HepG2 (cell line): ENCODE data around the gene HECTD4. TPM values are rescaled to one million over a fixed set of nuclear protein-coding genes. Genes with fewer than 3 reads are reported as not detected.

Experiments used
- ATAC-seq: fragments of 200-7000 bp; cut with Tn5 transposase; 3 replicates; pipeline ENCODE4 v1.9.1; 2020; ENCODE audit warnings: mild to moderate bottlenecking, moderate library complexity
- BruUV-seq: library from RNA; stranded (reverse); fragments of 400-500 nt; replicated peaks from 2 replicates; lab custom pipeline; 2021; lab: Mats Ljungman, UMichigan
- CTCF ChIA-PET: fragments of 300-600 bp; formaldehyde crosslinking; extraction: SDS; loops from one replicate; lab custom pipeline; 2021; ENCODE audit warnings: low total read pairs, inconsistent platforms, low intra/inter-chr PET ratio; lab: Yijun Ruan, JAX
- POLR2A ChIA-PET: fragments of 350-600 bp; sonication (Branson Sonifier 250); formaldehyde crosslinking; loops from one replicate; lab custom pipeline; 2020; ENCODE audit warnings: antibody characterized with exemption, inconsistent platforms; lab: Yijun Ruan, JAX
- DNase-seq: peaks from one replicate; pipeline ENCODE4 v3.0.0-alpha.2; 2015; ENCODE audit warnings: low spot score
- FAIRE-seq: peaks from 3 replicates; lab custom pipeline; 2011; peaks lifted over from hg19 to GRCh38; lab: Jason Lieb, UNC
- H2AFZ ChIP-seq: one replicate; pipeline ENCODE4 v1.6.1; 2011; ENCODE audit warnings: low read length, inconsistent platforms
- H3K27ac ChIP-seq: fragments of 300-600 bp; 3 replicates; pipeline ENCODE4 v1.8.0; 2011; ENCODE audit warnings: mixed run types, mild to moderate bottlenecking, mixed read lengths, low read length, inconsistent platforms; ENCODE audit not compliant: insufficient read depth; ENCODE audit errors: extremely low read length
- H3K27me3 ChIP-seq, 2 experiments: fragments of 200-600 bp in 1 of 2; 2 replicates in 1 of 2; 3 replicates in 1 of 2; pipeline versions ENCODE4 v1.6.0 to v1.8.0; 2011; ENCODE audit warnings: low read length in 2 of 2, mild to moderate bottlenecking in 2 of 2, moderate library complexity in 2 of 2, inconsistent platforms in 1 of 2; ENCODE audit not compliant: insufficient read depth in 2 of 2, control insufficient read depth in 1 of 2
- H3K36me3 ChIP-seq, 2 experiments: fragments of 200-600 bp in 1 of 2; replicated peaks in 1 of 2; 2 replicates in 1 of 2; 3 replicates in 1 of 2; pipeline versions ENCODE4 v1.5.1 to v1.8.0; 2011; ENCODE audit warnings: low read length in 2 of 2, inconsistent platforms in 1 of 2; ENCODE audit not compliant: insufficient read depth in 2 of 2, control insufficient read depth in 1 of 2
- H3K4me1 ChIP-seq: 2 replicates; pipeline ENCODE4 v1.5.1; 2012; ENCODE audit warnings: low read length, inconsistent platforms; ENCODE audit not compliant: insufficient read depth
- H3K4me2 ChIP-seq: 2 replicates; pipeline ENCODE4 v1.6.0; 2011; ENCODE audit warnings: low read depth, low read length, inconsistent platforms
- H3K4me3 ChIP-seq, 3 experiments: fragments of 200-600 bp in 1 of 3; sonication (generic), shearing (Covaris generic) in 1 of 3; replicated peaks in 1 of 3; 2 replicates each; pipeline ENCODE4 v1.5.1; 2011 to 2016; ENCODE audit warnings: low read length in 3 of 3, inconsistent platforms in 2 of 3, low read depth in 2 of 3, mild to moderate bottlenecking in 2 of 3, control low read depth in 1 of 3, mixed read lengths in 1 of 3; ENCODE audit not compliant: insufficient read depth in 1 of 3
- H3K79me2 ChIP-seq: one replicate; pipeline ENCODE4 v1.6.1; 2011; ENCODE audit warnings: low read length, inconsistent platforms; ENCODE audit not compliant: insufficient read depth
- H3K9ac ChIP-seq: 2 replicates; pipeline ENCODE4 v1.6.0; 2011; ENCODE audit warnings: mild to moderate bottlenecking, low read depth, low read length, inconsistent platforms; ENCODE audit not compliant: insufficient read depth
- H3K9me3 ChIP-seq: 2 replicates; pipeline ENCODE4 v1.5.1; 2012; ENCODE audit warnings: mild to moderate bottlenecking, low read length
- H4K20me1 ChIP-seq: 2 replicates; pipeline ENCODE4 v1.6.0; 2011; ENCODE audit warnings: inconsistent platforms, mild to moderate bottlenecking, low read length, moderate library complexity; ENCODE audit not compliant: insufficient read depth
- EED ChIP-seq: sonication (generic); formaldehyde crosslinking; IDR thresholded peaks from 2 replicates; pipeline ENCODE4 v1.5.0; 2020; ENCODE audit warnings: mild to moderate bottlenecking, missing genetic modification reagents
- ONECUT2 ChIP-seq: sonication (generic); formaldehyde crosslinking; IDR thresholded peaks from 2 replicates; pipeline ENCODE4 v1.4.0; 2020; ENCODE audit warnings: missing genetic modification reagents
- PHF20 ChIP-seq: sonication (generic); formaldehyde crosslinking; IDR thresholded peaks from 2 replicates; pipeline ENCODE4 v1.5.0; 2020; ENCODE audit warnings: mild to moderate bottlenecking, missing genetic modification reagents
- SOX6 ChIP-seq, 2 experiments: fragments of 450-650 bp in 1 of 2; sonication (generic) in 1 of 2; formaldehyde crosslinking in 1 of 2; IDR thresholded peaks; 2 replicates each; pipeline versions ENCODE4 v1.4.0 to v1.6.1; 2017 to 2020; ENCODE audit warnings: antibody characterized with exemption in 1 of 2, mild to moderate bottlenecking in 1 of 2, missing genetic modification reagents in 1 of 2
- ZNF253 ChIP-seq: sonication (generic); formaldehyde crosslinking; IDR thresholded peaks from 2 replicates; pipeline ENCODE4 v1.8.0; 2022; ENCODE audit warnings: mild to moderate bottlenecking, missing genetic modification reagents, borderline replicate concordance
- WGBS: methylation state at CpG from one replicate; pipeline ENCODE4 v1.1.6; 2017; ENCODE audit warnings: low lambda C conversion rate; 5-methylcytosine and 5-hydroxymethylcytosine counted together
- in situ Hi-C: cut with HindIII; loops from 2 replicates; pipeline ENCODE4 v1.10.0; 2017; ENCODE audit warnings: low pct_unique_long_range_greater_than_20kb; ENCODE audit not compliant: extremely low pct_ligation_motif_present
- intact Hi-C: fragments of 100-400 bp; cut with micrococcal nuclease; formaldehyde crosslinking; loops from one replicate; pipeline ENCODE4 v1.10.0; 2022; ENCODE audit not compliant: unreplicated experiment
- polyA plus RNA-seq, 8 experiments: library from polyadenylated mRNA; depleted of rRNA in 3 of 8; stranded (reverse) in 7 of 8; unstranded in 1 of 8; fragments of >200 nt; fragmentation: Illumina TruSeq in 4 of 8; extraction: Trizol in 4 of 8; gene quantifications; 2 replicates each; pipeline versions ENCODE4 v1.2.1 to v1.2.3, GENCODE V29; 2011 to 2016; ENCODE audit warnings: low read depth in 4 of 8, missing spikeins in 1 of 8, mixed read lengths in 1 of 8; ENCODE audit not compliant: insufficient read depth in 1 of 8
- total RNA-seq, 5 experiments: library from RNA; depleted of rRNA; stranded (reverse); fragments of >200 nt; fragmentation: Illumina TruSeq; extraction: Trizol; gene quantifications; 2 replicates each; pipeline ENCODE4 v1.2.3, GENCODE V29; 2016; ENCODE audit warnings: low read depth in 1 of 5
- TF ChIP-seq, protein P1 (sequence below): sonication (generic); formaldehyde crosslinking; IDR thresholded peaks from 2 replicates; pipeline ENCODE4 v1.4.0; 2020; ENCODE audit warnings: missing genetic modification reagents, mild to moderate bottlenecking, borderline replicate concordance
- TF ChIP-seq, protein P2 (sequence below): sonication (generic); formaldehyde crosslinking; IDR thresholded peaks from 2 replicates; pipeline ENCODE4 v1.4.0; 2020; ENCODE audit warnings: missing genetic modification reagents, borderline replicate concordance
- TF ChIP-seq, protein P3 (sequence below): sonication (generic); formaldehyde crosslinking; IDR thresholded peaks from 2 replicates; pipeline ENCODE4 v1.4.0; 2020; ENCODE audit warnings: missing genetic modification reagents

Gene HECTD4
- total and polyA plus RNA-seq, 2 of the 13 experiments (the other 11 are each of a cell fraction or from before 2014, with no cell fraction given): 9.0 to 11.4 TPM

DNA sequence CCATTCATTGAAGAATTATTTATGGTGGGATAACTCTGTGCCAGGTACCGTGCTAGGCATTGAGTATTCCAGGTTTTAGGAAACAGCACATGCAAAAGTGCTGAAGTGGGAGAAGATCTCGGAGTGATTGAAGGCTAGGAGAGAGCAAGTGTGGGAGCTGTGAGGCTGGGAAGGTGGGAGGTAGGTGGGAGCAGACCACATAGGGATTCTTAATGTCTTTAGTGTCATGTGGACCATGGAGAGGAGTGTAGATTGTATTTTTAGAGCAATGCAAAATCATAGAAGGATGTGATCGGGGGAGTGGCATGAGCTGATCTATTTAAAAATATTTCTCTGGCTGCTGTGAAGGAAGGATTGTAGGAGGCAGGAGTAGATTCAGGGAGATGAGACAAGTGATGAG is 41.9 kb upstream of the HECTD4 start:
- Histone ChIP-seq H3K9ac (no peak overlapping the region), H4K20me1 (peaks cover 5% of the 10 kb centered on the region; the same call in 1 of the 2 replicates), H2AFZ (no peak overlapping the region), H3K4me2 (no peak overlapping the region), H3K27ac (no peak overlapping the region), H3K4me3 (no peak overlapping the region), H3K79me2 (peaks cover 77% of the 10 kb centered on the region), H3K36me3 (no peaks in the 10 kb centered on the region; a peak in 1 of 5 replicates), H3K4me1 (peaks cover 56% of the 10 kb centered on the region), H3K27me3 (no peaks in the 10 kb centered on the region; a peak in 1 of 5 replicates), H3K9me3 (no peaks in the 10 kb centered on the region)
- no peak for TF ChIP-seq PHF20
- TF ChIP-seq, protein P1, sequence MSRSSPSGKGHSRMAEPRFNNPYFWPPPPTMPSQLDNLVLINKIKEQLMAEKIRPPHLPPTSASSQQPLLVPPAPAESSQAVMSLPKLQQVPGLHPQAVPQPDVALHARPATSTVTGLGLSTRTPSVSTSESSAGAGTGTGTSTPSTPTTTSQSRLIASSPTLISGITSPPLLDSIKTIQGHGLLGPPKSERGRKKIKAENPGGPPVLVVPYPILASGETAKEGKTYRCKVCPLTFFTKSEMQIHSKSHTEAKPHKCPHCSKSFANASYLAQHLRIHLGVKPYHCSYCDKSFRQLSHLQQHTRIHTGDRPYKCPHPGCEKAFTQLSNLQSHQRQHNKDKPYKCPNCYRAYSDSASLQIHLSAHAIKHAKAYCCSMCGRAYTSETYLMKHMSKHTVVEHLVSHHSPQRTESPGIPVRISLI (CRISPR knock-in tag): no peak
- no peak for TF ChIP-seq SOX6 (IDR thresholded peaks at IDR 0.05)
- TF ChIP-seq SOX6 (CRISPR knock-in tag; IDR thresholded peaks at IDR 0.05): no peak
- TF ChIP-seq ZNF253 (CRISPR knock-in tag): no peak
- no peak for TF ChIP-seq EED (CRISPR knock-in tag)
- FAIRE-seq: no peak
- intact Hi-C loops: no loop called here
- CTCF ChIA-PET: no interaction called here
- ATAC-seq: no peak
- BruUV-seq: no TSS peak
- no peak for DNase-seq
- POLR2A ChIA-PET: no interaction called here
- in situ Hi-C loops: no loop called here
- 93% methylated on average over 3 of the region's 3 CpGs for WGBS

DNA sequence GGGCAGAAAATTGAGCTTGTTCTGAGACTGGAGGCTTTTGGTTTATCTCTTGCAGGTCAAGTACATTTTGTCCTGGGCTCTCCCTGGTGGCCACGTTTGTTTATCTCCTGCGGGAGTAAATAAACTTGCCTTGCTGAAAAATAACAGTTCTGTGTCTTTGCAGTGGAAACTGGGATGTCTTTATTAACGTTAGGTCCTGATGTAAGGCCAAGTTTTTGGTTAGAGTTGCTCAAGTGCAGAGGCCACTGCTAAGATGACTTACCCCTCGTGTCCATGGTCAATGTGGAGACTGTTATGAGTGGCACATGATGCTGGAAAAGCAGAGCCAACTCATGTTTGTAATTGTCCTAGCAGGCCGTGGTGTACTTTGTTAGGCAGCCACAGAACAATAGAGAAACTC is 40.3 kb upstream of the HECTD4 start:
- intact Hi-C loops (no loop called here), in situ Hi-C loops (no loop called here)
- peak overlapping the region; percentile 7 for H3K27ac ChIP-seq
- FAIRE-seq (no peak), DNase-seq (no peak), ATAC-seq (no peak)
- H2AFZ ChIP-seq: no peak overlapping the region
- BruUV-seq: no TSS peak
- peaks cover 56% of the 10 kb centered on the region for H3K4me1 ChIP-seq
- peaks cover 66% of the 10 kb centered on the region for H3K79me2 ChIP-seq
- POLR2A ChIA-PET: no interaction called here
- H3K4me2 ChIP-seq: peak overlapping the region; percentile 2; the same call in 1 of the 2 replicates
- H3K9ac ChIP-seq: no peak overlapping the region
- WGBS: 63% methylated on average over 5 of the region's 5 CpGs
- no peak overlapping the region for H3K4me3 ChIP-seq
- CTCF ChIA-PET: no interaction called here
- H3K27me3 ChIP-seq: no peaks in the 10 kb centered on the region; a peak in 1 of 5 replicates
- H4K20me1 ChIP-seq: peaks cover 5% of the 10 kb centered on the region; the same call in 1 of the 2 replicates
- no peaks in the 10 kb centered on the region; a peak in 1 of 5 replicates for H3K36me3 ChIP-seq
- no peaks in the 10 kb centered on the region for H3K9me3 ChIP-seq
- TF ChIP-seq, protein P2, sequence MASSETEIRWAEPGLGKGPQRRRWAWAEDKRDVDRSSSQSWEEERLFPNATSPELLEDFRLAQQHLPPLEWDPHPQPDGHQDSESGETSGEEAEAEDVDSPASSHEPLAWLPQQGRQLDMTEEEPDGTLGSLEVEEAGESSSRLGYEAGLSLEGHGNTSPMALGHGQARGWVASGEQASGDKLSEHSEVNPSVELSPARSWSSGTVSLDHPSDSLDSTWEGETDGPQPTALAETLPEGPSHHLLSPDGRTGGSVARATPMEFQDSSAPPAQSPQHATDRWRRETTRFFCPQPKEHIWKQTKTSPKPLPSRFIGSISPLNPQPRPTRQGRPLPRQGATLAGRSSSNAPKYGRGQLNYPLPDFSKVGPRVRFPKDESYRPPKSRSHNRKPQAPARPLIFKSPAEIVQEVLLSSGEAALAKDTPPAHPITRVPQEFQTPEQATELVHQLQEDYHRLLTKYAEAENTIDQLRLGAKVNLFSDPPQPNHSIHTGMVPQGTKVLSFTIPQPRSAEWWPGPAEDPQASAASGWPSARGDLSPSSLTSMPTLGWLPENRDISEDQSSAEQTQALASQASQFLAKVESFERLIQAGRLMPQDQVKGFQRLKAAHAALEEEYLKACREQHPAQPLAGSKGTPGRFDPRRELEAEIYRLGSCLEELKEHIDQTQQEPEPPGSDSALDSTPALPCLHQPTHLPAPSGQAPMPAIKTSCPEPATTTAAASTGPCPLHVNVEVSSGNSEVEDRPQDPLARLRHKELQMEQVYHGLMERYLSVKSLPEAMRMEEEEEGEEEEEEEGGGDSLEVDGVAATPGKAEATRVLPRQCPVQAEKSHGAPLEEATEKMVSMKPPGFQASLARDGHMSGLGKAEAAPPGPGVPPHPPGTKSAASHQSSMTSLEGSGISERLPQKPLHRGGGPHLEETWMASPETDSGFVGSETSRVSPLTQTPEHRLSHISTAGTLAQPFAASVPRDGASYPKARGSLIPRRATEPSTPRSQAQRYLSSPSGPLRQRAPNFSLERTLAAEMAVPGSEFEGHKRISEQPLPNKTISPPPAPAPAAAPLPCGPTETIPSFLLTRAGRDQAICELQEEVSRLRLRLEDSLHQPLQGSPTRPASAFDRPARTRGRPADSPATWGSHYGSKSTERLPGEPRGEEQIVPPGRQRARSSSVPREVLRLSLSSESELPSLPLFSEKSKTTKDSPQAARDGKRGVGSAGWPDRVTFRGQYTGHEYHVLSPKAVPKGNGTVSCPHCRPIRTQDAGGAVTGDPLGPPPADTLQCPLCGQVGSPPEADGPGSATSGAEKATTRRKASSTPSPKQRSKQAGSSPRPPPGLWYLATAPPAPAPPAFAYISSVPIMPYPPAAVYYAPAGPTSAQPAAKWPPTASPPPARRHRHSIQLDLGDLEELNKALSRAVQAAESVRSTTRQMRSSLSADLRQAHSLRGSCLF (CRISPR knock-in tag): no peak
- TF ChIP-seq, protein P3, sequence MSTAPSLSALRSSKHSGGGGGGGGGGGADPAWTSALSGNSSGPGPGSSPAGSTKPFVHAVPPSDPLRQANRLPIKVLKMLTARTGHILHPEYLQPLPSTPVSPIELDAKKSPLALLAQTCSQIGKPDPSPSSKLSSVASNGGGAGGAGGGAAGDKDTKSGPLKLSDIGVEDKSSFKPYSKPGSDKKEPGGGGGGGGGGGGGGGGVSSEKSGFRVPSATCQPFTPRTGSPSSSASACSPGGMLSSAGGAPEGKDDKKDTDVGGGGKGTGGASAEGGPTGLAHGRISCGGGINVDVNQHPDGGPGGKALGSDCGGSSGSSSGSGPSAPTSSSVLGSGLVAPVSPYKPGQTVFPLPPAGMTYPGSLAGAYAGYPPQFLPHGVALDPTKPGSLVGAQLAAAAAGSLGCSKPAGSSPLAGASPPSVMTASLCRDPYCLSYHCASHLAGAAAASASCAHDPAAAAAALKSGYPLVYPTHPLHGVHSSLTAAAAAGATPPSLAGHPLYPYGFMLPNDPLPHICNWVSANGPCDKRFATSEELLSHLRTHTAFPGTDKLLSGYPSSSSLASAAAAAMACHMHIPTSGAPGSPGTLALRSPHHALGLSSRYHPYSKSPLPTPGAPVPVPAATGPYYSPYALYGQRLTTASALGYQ (CRISPR knock-in tag): no peak
- no peak for TF ChIP-seq ONECUT2 (CRISPR knock-in tag)
